HFF-Myc (cell line): ENCODE results near the gene FAAP20.

Source experiments
- DNase-seq: peaks from one replicate; pipeline ENCODE4 v3.0.0-alpha.2; 2011; ENCODE audit warnings: low read depth; ENCODE audit errors: extremely low read depth
- H3K4me3 ChIP-seq: replicated peaks from 2 replicates; pipeline ENCODE4 v1.5.1; 2011; ENCODE audit warnings: low read depth, mild to moderate bottlenecking, control low read depth, low read length
- TF ChIP-seq, protein P1 (sequence below): IDR thresholded peaks from 2 replicates; pipeline ENCODE4 v1.5.1; 2012; ENCODE audit warnings: mild to moderate bottlenecking, low read depth, low read length, control low read depth; ENCODE audit errors: missing control alignments

Gene FAAP20

DNA sequence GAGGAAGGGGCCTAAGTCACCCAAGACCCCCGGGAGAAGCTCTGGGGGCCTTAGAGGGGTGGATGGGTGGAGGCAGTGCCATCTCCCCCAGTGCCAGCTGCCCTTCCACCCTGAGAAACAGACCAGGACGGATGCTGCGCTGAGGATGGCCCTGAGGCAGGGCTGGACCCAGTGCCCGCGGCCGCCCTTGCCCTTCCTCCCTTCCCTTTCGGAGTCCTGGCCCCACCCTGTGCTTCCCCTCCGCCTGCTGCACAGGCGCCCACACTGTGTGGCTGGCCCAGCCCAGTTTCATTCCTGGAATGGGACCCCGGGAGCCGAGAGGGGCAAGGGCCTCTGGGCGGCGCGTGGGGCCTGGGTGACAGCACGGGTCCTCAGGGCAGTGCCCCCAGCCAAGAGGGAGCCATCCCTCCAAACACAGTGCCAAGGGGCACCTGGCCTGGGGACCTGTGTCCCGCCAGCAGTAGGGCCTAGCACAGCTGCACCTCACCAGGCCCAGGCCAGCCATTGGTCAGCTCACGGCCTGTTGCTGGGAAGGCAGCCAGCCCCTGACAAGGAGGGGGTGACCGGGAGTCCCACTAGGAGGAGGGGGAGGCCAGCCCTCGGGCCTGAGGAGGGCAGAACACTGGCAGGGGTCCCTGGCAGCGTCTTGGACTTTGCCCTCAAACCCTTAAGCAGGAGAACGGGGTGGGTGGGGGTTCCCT, 20.1 kb upstream of the FAAP20 start:
- TF ChIP-seq, protein P1, sequence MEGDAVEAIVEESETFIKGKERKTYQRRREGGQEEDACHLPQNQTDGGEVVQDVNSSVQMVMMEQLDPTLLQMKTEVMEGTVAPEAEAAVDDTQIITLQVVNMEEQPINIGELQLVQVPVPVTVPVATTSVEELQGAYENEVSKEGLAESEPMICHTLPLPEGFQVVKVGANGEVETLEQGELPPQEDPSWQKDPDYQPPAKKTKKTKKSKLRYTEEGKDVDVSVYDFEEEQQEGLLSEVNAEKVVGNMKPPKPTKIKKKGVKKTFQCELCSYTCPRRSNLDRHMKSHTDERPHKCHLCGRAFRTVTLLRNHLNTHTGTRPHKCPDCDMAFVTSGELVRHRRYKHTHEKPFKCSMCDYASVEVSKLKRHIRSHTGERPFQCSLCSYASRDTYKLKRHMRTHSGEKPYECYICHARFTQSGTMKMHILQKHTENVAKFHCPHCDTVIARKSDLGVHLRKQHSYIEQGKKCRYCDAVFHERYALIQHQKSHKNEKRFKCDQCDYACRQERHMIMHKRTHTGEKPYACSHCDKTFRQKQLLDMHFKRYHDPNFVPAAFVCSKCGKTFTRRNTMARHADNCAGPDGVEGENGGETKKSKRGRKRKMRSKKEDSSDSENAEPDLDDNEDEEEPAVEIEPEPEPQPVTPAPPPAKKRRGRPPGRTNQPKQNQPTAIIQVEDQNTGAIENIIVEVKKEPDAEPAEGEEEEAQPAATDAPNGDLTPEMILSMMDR: no peak

DNA sequence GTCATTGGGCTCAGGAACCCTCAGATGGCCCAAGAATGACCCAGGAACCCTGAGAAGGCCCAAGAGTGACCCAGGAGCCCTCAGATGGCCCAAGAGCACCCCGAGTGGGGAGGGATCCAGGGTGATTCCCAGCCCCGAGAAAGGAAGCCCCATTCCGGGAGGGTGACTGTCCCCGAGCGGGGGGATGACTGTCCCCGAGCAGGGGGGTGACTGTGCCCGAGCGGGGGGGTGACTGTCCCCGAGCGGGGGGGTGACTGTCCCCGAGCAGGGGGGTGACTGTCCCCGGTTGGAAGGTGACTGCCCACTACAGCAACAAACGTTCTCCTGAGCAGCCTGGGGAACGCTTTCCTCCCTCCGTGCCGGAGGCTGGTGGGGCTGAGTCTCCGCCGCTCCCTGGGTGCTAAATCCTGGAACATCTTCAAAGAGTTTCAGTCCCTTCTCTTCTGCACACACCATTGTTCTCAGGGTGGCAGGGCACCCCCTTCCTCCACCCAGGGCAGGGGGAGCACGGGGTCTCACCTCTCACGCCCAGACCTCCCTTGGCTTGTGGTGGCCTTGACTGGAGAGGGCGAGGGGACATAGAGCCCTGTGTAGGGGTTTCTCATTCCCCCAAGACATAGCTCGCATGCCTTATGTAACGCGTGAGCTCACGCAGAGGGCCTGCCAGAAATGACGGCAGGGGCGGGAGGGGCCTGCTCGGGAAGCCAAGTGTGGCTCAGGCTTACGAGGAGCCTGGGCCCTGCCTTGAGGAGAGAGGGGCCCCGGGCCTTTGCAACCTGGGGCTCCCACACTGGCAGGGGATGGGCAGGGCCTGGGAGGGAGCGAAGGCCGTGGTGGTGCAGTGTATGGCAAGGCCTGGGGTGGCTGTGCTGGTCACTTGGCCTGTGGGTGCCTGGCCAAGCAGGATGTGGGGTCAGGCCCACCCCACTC, 19.3 kb upstream of the FAAP20 start:
- TF ChIP-seq, protein P1: no peak
- H3K4me3 ChIP-seq: no peak overlapping the region
- no peak for DNase-seq

More for the DNA sequence above, 20.1 kb upstream of the FAAP20 start:
- H3K4me3 ChIP-seq: no peak overlapping the region
- no peak for DNase-seq

DNA sequence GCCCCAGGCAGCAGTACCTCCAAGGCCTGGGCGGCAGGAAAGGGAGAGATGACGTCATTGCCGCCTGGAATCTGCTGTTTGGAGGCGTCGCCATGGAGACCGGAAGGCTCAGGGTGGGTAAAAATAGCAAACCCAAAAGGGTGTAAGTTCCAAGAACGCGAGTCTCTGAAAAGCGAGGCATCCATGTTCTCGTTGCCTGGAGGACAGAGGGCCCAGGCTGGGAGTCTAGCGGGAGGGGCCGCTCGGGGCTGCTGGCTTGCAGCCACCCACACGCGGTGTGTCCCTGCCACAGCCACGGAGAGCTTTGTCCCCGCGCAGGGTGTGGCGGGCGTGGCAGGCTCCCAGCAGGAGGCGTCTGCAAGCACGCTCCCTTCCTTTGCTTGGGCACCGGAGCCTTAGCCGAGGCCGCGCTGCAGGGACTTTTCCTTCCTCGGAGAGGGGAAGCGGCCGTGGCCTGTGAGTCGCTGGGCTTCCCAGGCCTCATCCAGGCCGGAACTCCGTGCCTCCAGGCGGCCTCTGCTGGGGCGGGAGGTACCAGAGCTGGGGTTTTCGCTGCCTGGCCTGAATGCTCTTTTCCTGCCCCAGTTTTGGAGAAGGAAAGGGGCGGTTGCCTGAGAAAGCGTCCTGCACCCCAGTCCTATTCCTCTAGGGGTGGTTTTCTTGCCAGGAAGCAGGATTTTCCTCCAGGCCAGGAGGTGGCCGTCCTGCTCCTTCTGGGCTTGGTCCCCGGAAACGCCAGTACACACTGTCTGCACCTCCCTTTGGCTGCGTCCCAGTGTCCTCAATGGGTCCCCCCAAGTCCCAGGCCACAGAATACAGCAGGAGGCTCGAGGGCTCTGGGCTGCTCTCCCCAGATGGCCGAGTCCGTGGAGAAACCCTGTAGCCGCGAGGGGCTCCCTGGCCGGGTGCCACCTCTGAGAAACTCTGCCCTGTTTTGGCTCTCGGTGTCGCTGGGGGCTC, 18.2 kb upstream of the FAAP20 start:
- TF ChIP-seq, protein P1: peak; percentile 23
- H3K4me3 ChIP-seq: peak overlapping the region; percentile 30
- peak; percentile 94 for DNase-seq

DNA sequence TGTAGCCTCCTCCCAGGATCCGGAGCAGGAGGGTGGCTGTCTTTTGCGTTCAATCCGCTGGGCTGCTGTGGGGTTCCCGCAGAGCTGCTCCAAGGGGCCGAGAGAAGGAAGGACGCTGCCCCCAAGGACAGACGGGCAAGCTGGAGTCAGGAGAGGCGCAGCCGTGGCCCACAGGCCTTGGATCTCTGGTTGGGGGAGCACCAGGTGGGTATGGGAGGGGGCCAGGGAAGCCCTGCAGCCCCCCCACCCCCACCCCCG, 17.6 kb upstream of the FAAP20 start:
- TF ChIP-seq, protein P1: no peak
- peak overlapping the region; percentile 30; the same call in 1 of the 2 replicates for H3K4me3 ChIP-seq
- DNase-seq: no peak

DNA sequence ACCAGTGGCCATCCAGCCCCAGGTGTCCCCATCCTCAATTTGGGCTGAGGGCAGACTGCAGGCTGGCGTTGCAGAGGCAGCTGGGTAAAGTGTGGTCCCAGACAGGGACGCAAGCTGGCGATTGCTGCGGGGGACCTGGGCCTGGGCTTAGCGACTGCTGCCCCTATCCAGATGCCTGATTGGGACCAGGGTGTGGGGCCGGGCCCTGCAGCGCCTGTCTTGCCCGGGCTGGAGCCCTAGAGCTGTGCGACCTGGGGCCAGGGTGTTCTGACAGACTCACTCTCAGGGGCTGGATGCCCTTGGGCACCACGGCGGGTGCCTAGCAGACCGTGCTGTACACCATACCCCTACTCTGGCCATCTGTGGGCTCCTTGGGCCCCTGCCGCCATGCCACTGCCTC, 16.2 kb upstream of the FAAP20 start:
- TF ChIP-seq, protein P1: no peak
- H3K4me3 ChIP-seq: no peak overlapping the region
- DNase-seq: no peak

DNA sequence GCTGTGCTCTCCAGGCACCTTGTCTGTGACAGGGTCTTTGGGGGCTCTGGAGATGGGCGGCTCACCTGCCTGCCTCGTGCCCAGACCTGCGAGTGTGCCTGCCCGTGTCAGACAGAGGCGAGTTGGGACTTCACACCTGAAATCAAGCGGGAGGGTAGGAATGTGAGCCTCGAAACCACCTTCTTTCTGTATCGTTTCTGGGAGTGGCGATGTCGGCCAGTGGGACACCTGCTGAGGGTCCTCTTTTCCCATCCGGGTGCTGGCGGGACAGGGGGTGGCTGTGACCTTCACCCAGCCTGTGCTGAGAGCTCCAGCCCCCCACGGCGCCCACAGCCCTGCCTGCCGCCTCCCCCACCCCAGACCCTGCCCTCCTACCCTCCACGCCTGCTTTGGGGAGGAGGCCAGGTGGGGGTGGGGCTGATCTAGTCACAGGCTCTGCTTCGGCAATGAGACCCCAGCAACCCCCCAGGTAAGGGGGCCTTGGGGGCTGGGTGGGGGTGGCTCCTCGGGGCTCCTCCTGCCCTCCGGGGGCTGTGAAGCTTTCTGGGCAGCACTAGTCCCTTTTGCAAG, 15.6 kb upstream of the FAAP20 start:
- TF ChIP-seq, protein P1: no peak
- DNase-seq: no peak
- H3K4me3 ChIP-seq: no peak overlapping the region
